Endodermal cell (in vitro differentiated cells): Measurements from ENCODE around the gene ZHX3. TPM values are rescaled to one million over a fixed set of nuclear protein-coding genes. Genes with fewer than 3 reads are reported as not detected.

Source experiments
- DNase-seq: peaks from one replicate; pipeline ENCODE4 v3.0.0-alpha.2; 2017
- H3K27ac ChIP-seq: 2 replicates; pipeline ENCODE4 v1.5.1; 2013; ENCODE audit warnings: mild to moderate bottlenecking, low read depth, low read length, moderate library complexity
- H3K27me3 ChIP-seq: 2 replicates; pipeline ENCODE4 v1.6.1; 2013; ENCODE audit warnings: mild to moderate bottlenecking, low read length, moderate library complexity; ENCODE audit not compliant: insufficient read depth, control insufficient read depth, poor library complexity, severe bottlenecking
- H3K36me3 ChIP-seq: 2 replicates; pipeline ENCODE4 v1.7.0; 2013; ENCODE audit warnings: mild to moderate bottlenecking, low read length, moderate library complexity; ENCODE audit not compliant: control insufficient read depth, insufficient read depth
- H3K4me1 ChIP-seq: one replicate; pipeline ENCODE4 v1.7.0; 2013; ENCODE audit warnings: low read length; ENCODE audit not compliant: control insufficient read depth, insufficient read depth
- H3K4me3 ChIP-seq: 2 replicates; pipeline ENCODE4 v1.5.1; 2013; ENCODE audit warnings: mild to moderate bottlenecking, low read length, moderate library complexity
- H3K9ac ChIP-seq: 2 replicates; pipeline ENCODE4 v1.6.1; 2013; ENCODE audit warnings: mild to moderate bottlenecking, low read length, moderate library complexity; ENCODE audit not compliant: poor library complexity, severe bottlenecking; ENCODE audit errors: extremely low read depth
- H3K9me3 ChIP-seq: 2 replicates; pipeline ENCODE4 v1.6.1; 2013; ENCODE audit warnings: mild to moderate bottlenecking, low read length, moderate library complexity; ENCODE audit not compliant: control insufficient read depth
- H3K27ac Mint-ChIP-seq: 2 replicates; pipeline ENCODE4 v1.8.0; 2020; ENCODE audit warnings: mixed read lengths
- H3K27me3 Mint-ChIP-seq: 2 replicates; pipeline ENCODE4 v1.8.0; 2021; ENCODE audit warnings: mild to moderate bottlenecking, mixed read lengths; ENCODE audit not compliant: insufficient read depth
- H3K36me3 Mint-ChIP-seq: 2 replicates; pipeline ENCODE4 v1.8.0; 2020; ENCODE audit warnings: low read depth, mixed read lengths
- H3K4me1 Mint-ChIP-seq: 2 replicates; pipeline ENCODE4 v1.8.0; 2020; ENCODE audit warnings: mixed read lengths
- H3K4me3 Mint-ChIP-seq: 2 replicates; pipeline ENCODE4 v1.8.0; 2020; ENCODE audit warnings: mild to moderate bottlenecking, moderate library complexity, mixed read lengths
- H3K9me3 Mint-ChIP-seq: 2 replicates; pipeline ENCODE4 v1.8.0; 2020; ENCODE audit warnings: mild to moderate bottlenecking, mixed read lengths
- CTCF ChIP-seq: fragments of 200-600 bp; sonication (generic); conservative IDR thresholded peaks from 2 replicates; pipeline ENCODE4 v1.5.0; 2021; ENCODE audit warnings: antibody characterized with exemption, mild to moderate bottlenecking
- WGBS, 2 experiments: methylation state at CpG; one replicate each; pipeline versions ENCODE4 v1.1.5 to v1.1.7; 2013; ENCODE audit warnings: missing lambda C conversion rate in 2 of 2, mixed read lengths in 1 of 2; ENCODE audit not compliant: insufficient coverage in 1 of 2, insufficient read length in 1 of 2; 5-methylcytosine and 5-hydroxymethylcytosine counted together
- total RNA-seq, 2 donors: library from RNA; stranded (reverse); fragmentation: NEBNext Ultra II Directional in 1 of 2; extraction: Animal tissue kit (Norgen Biotek cat#: 25700) in 1 of 2; gene quantifications; 2 replicates in 1 of 2; 3 replicates in 1 of 2; pipeline ENCODE4 v1.2.1, GENCODE V29; 2021

The ZHX3 gene
- total RNA-seq, 2 donors from 2014 or later, result 5.4 to 5.5 TPM

DNA sequence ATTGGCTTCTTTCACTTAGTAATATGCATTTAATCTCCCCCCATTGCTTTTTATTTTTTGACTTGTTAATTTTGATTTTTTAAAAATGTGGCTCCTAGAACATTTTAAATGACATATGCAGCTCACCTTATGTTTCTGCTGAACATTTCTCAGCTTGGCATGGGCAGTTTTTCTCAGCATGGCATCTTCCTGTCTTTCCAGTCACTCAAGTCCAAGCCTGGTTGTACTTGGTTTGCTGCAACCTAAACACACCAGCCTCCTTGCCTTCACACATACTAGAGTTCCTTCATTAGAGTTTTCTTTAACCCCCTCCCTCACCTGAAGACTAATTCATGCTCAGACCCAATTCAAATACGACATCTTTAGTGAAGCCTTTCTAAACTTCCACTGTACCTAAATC, 86.4 kb downstream of the ZHX3 start:
- no peaks in the 10 kb centered on the region for H3K9me3 ChIP-seq
- no peak overlapping the region for H3K27ac Mint-ChIP-seq
- 89 to 100% methylated on average over 1 of the region's 1 CpG for WGBS, 2 experiments
- no peaks in the 10 kb centered on the region for H3K27me3 Mint-ChIP-seq
- no peaks in the 10 kb centered on the region for H3K36me3 Mint-ChIP-seq
- no peaks in the 10 kb centered on the region for H3K4me1 ChIP-seq
- no peak overlapping the region for H3K4me3 Mint-ChIP-seq
- no peaks in the 10 kb centered on the region for H3K4me1 Mint-ChIP-seq
- H3K27ac ChIP-seq, result no peak overlapping the region
- H3K4me3 ChIP-seq, result no peak overlapping the region
- no peak overlapping the region for H3K9ac ChIP-seq
- TF ChIP-seq CTCF, result no peak
- no peaks in the 10 kb centered on the region for H3K27me3 ChIP-seq
- H3K36me3 ChIP-seq, result no peaks in the 10 kb centered on the region
- DNase-seq, result no peak
- H3K9me3 Mint-ChIP-seq, result no peaks in the 10 kb centered on the region

DNA sequence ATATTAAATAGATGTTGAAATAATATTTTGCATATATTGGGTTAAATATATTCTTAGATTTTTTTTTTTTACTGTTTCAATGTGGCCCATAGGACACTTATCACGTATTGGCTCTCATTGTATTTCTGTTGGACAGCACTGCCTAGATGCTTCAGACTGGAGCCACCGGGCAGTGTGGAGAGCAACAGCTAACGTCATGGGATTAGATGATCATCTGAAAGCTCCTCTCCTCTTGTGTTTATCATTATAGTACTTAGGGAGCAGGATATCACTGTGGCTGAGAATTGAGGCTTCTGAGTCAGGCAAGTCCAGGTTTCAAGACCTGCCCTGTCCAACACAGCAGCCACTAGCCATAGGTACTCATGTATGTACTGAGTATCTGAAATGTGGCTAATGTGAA, 87.4 kb downstream of the ZHX3 start:
- 89 to 100% methylated on average over 2 to 3 of the region's 3 CpGs for WGBS, 2 experiments
- Histone ChIP-seq H3K27ac (no peak overlapping the region), H3K27me3 (no peaks in the 10 kb centered on the region), H3K36me3 (no peaks in the 10 kb centered on the region), H3K9me3 (no peaks in the 10 kb centered on the region), H3K4me3 (no peak overlapping the region), H3K9ac (no peak overlapping the region), H3K4me1 (no peaks in the 10 kb centered on the region)
- no peaks in the 10 kb centered on the region for H3K4me1 Mint-ChIP-seq
- no peak overlapping the region for H3K27ac Mint-ChIP-seq
- H3K36me3 Mint-ChIP-seq, result no peaks in the 10 kb centered on the region
- no peak for DNase-seq
- no peak overlapping the region for H3K4me3 Mint-ChIP-seq
- H3K27me3 Mint-ChIP-seq, result no peaks in the 10 kb centered on the region
- no peaks in the 10 kb centered on the region for H3K9me3 Mint-ChIP-seq
- TF ChIP-seq CTCF, result no peak

DNA sequence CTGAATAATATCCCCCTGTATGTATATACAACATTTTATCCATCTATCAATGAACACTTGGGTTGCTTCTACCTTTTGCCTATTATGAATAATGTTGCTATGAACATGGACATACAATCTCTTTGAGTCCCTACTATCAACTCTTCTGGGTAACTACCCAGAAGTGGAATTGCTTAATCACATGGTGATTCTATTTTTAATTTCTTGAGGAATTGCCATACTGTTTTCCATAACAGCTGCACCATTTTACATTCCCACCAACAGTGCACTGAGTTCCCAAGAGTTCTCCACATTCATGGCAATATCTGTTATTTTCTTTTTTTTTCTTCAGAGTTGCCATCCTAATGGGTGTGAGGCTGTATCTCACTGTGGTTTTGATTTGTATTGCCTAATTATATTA, 88.3 kb downstream of the ZHX3 start:
- DNase-seq, result no peak
- no peak overlapping the region for H3K27ac Mint-ChIP-seq
- no peaks in the 10 kb centered on the region for H3K4me1 Mint-ChIP-seq
- H3K36me3 Mint-ChIP-seq, result no peaks in the 10 kb centered on the region
- no peaks in the 10 kb centered on the region for H3K4me1 ChIP-seq
- H3K36me3 ChIP-seq, result no peaks in the 10 kb centered on the region
- H3K27ac ChIP-seq, result no peak overlapping the region
- H3K4me3 Mint-ChIP-seq, result no peak overlapping the region
- H3K4me3 ChIP-seq, result no peak overlapping the region
- TF ChIP-seq CTCF, result no peak
- H3K27me3 Mint-ChIP-seq, result no peaks in the 10 kb centered on the region
- H3K9ac ChIP-seq, result no peak overlapping the region
- no peaks in the 10 kb centered on the region for H3K9me3 ChIP-seq
- H3K9me3 Mint-ChIP-seq, result no peaks in the 10 kb centered on the region
- H3K27me3 ChIP-seq, result no peaks in the 10 kb centered on the region
